K562 (cell line): ENCODE results near the gene CPLX1. TPM values are rescaled to one million over a fixed set of nuclear protein-coding genes. Genes with fewer than 3 reads are reported as not detected.

ENCODE experiments used
- ATAC-seq: fragments of 200-7000 bp; cut with Tn5 transposase; 3 replicates; pipeline ENCODE4 v1.9.1; 2020; ENCODE audit warnings: moderate library complexity
- BruUV-seq: library from RNA; stranded (reverse); fragments of 400-500 nt; replicated peaks from 2 replicates; lab custom pipeline; 2021; lab: Mats Ljungman, UMichigan
- CTCF ChIA-PET: fragments of 300-600 bp; formaldehyde crosslinking; extraction: SDS; loops from one replicate; lab custom pipeline; 2021; ENCODE audit warnings: low intra/inter-chr PET ratio; lab: Yijun Ruan, JAX
- POLR2A ChIA-PET: fragments of 300-600, 350-650 bp; sonication (Branson Sonifier 250); formaldehyde crosslinking; extraction: SDS; loops from one replicate; lab custom pipeline; 2021; ENCODE audit warnings: antibody characterized with exemption, inconsistent platforms; lab: Yijun Ruan, JAX
- DNase-seq, 4 experiments: peaks; one replicate each; pipeline versions ENCODE4 v3.0.0 to v3.0.0-alpha.2; 2011 to 2018; ENCODE audit warnings: low spot score in 3 of 4, mixed read lengths in 3 of 4; ENCODE audit errors: extremely low read depth in 1 of 4
- FAIRE-seq: peaks from 2 replicates; lab custom pipeline; 2011; peaks lifted over from hg19 to GRCh38; lab: Jason Lieb, UNC
- H2AFZ ChIP-seq: 2 replicates; pipeline ENCODE4 v1.6.0; 2011; ENCODE audit warnings: low read depth, low read length, control low read depth, inconsistent platforms
- H3K27ac ChIP-seq: fragments of 200-600 bp; 3 replicates; pipeline ENCODE4 v1.8.0; 2011; ENCODE audit warnings: low read depth, mild to moderate bottlenecking, control low read depth, inconsistent platforms, low read length, moderate library complexity, mixed read lengths; ENCODE audit errors: extremely low read depth
- H3K27me3 ChIP-seq, 2 experiments: fragments of 300-600 bp in 1 of 2; 2 replicates in 1 of 2; 3 replicates in 1 of 2; pipeline versions ENCODE4 v1.6.0 to v1.8.0; 2011; ENCODE audit warnings: inconsistent platforms in 2 of 2, low read length in 2 of 2, mild to moderate bottlenecking in 1 of 2, mixed read lengths in 1 of 2, moderate library complexity in 1 of 2; ENCODE audit not compliant: control insufficient read depth in 2 of 2, insufficient read depth in 2 of 2
- H3K36me3 ChIP-seq: fragments of 300-600 bp; 3 replicates; pipeline ENCODE4 v1.8.0; 2011; ENCODE audit warnings: mild to moderate bottlenecking, low read length, inconsistent platforms; ENCODE audit not compliant: control insufficient read depth, insufficient read depth
- H3K4me1 ChIP-seq, 2 experiments: fragments of 200-600 bp in 1 of 2; replicated peaks in 1 of 2; 2 replicates in 1 of 2; 3 replicates in 1 of 2; pipeline versions ENCODE4 v1.5.1 to v1.8.0; 2011; ENCODE audit warnings: inconsistent platforms in 2 of 2, low read length in 2 of 2, mild to moderate bottlenecking in 1 of 2, mixed read lengths in 1 of 2, moderate library complexity in 1 of 2; ENCODE audit not compliant: control insufficient read depth in 2 of 2, insufficient read depth in 2 of 2
- H3K4me2 ChIP-seq: 2 replicates; pipeline ENCODE4 v1.6.1; 2011; ENCODE audit warnings: low read length, control low read depth, inconsistent platforms, mixed read lengths; ENCODE audit not compliant: insufficient read depth
- H3K4me3 ChIP-seq: fragments of 200-600 bp; sonication (generic), shearing (Covaris generic); 2 replicates; pipeline ENCODE4 v1.5.1; 2016; ENCODE audit warnings: control low read depth, inconsistent platforms
- H3K79me2 ChIP-seq: fragments of 200-600 bp; 3 replicates; pipeline ENCODE4 v1.8.0; 2011; ENCODE audit warnings: low read length, inconsistent platforms; ENCODE audit not compliant: control insufficient read depth, insufficient read depth
- H3K9ac ChIP-seq, 2 experiments: 2 replicates each; pipeline versions ENCODE4 v1.6.0 to v1.6.1; 2011; ENCODE audit warnings: low read depth in 2 of 2, low read length in 2 of 2, control low read depth in 1 of 2, inconsistent platforms in 1 of 2, mild to moderate bottlenecking in 1 of 2, mixed read lengths in 1 of 2; ENCODE audit not compliant: insufficient read depth in 1 of 2
- H3K9me1 ChIP-seq: one replicate; pipeline ENCODE4 v1.6.0; 2011; ENCODE audit warnings: inconsistent platforms, mild to moderate bottlenecking, low read length, moderate library complexity; ENCODE audit not compliant: control insufficient read depth, insufficient read depth
- H3K9me3 ChIP-seq: replicated peaks from 2 replicates; pipeline ENCODE4 v1.5.1; 2011; ENCODE audit warnings: low read depth, low read length, inconsistent platforms; ENCODE audit not compliant: control insufficient read depth, insufficient read depth
- H4K20me1 ChIP-seq: replicated peaks from 2 replicates; pipeline ENCODE4 v1.6.1; 2011; ENCODE audit warnings: low read length, inconsistent platforms, mixed read lengths; ENCODE audit not compliant: control insufficient read depth, insufficient read depth
- RBM25 ChIP-seq: fragments of 200-400 bp; formaldehyde crosslinking; IDR thresholded peaks from 2 replicates; pipeline ENCODE4 v1.6.1; 2018; ENCODE audit warnings: low read length, low read depth, moderate library complexity; ENCODE audit not compliant: severe bottlenecking
- TCF7L2 ChIP-seq: fragments of 150-350 bp; IDR thresholded peaks from 2 replicates; pipeline ENCODE4 v1.6.1; 2016; ENCODE audit warnings: low read depth, mild to moderate bottlenecking, low read length, moderate library complexity
- TFAM ChIP-seq: fragments of 250-450 bp; sonication (Bioruptor Pico); conservative IDR thresholded peaks from 2 replicates; pipeline ENCODE4 v1.5.0; 2021; ENCODE audit warnings: mild to moderate bottlenecking, moderate library complexity
- USF2 ChIP-seq: sonication (generic); formaldehyde crosslinking; IDR thresholded peaks from 2 replicates; pipeline ENCODE4 v1.5.0; 2020; ENCODE audit warnings: missing genetic modification reagents
- ZNF184 ChIP-seq: sonication (generic); formaldehyde crosslinking; IDR thresholded peaks from 2 replicates; pipeline ENCODE4 v1.5.0; 2020; ENCODE audit warnings: missing genetic modification reagents
- WGBS: fragments of 100-300 bp; shearing (Covaris generic); methylation state at CpG from one replicate; pipeline ENCODE4 v1.1.6; 2016; ENCODE audit warnings: low coverage, mixed read lengths; ENCODE audit not compliant: insufficient coverage; ENCODE audit errors: missing lambda C conversion rate; 5-methylcytosine and 5-hydroxymethylcytosine counted together
- in situ Hi-C: fragments of 300-500 bp; cut with MboI; formaldehyde crosslinking; loops from 4 replicates; pipeline ENCODE4 v1.15.0; 2018; ENCODE audit warnings: inconsistent platforms, mixed read lengths
- intact Hi-C: fragments of 100-400 bp; cut with micrococcal nuclease; formaldehyde crosslinking; loops from 2 replicates; pipeline ENCODE4 v1.14.2; 2022
- polyA plus RNA-seq, 8 experiments: library from polyadenylated mRNA; depleted of rRNA in 4 of 8; stranded (reverse) in 5 of 8; unstranded in 3 of 8; fragments of >200 nt; fragmentation: Nextera tagmentation in 2 of 8; fragmentation: Illumina TruSeq in 1 of 8; extraction: Ambion mirVana in 2 of 8; extraction: Trizol in 1 of 8; gene quantifications; 2 replicates each; pipeline versions ENCODE4 v1.2.1 to v1.2.3, GENCODE V29; 2011 to 2014; ENCODE audit warnings: inconsistent platforms in 1 of 8, missing spikeins in 1 of 8
- total RNA-seq, 7 experiments: library from RNA; depleted of rRNA in 6 of 7; stranded (reverse); fragments of >200 nt in 6 of 7; fragmentation: Illumina TruSeq in 2 of 7; extraction: Trizol in 2 of 7; gene quantifications; 2 replicates each; pipeline versions ENCODE4 v1.2.1 to v1.2.3, GENCODE V29; 2011 to 2021; ENCODE audit warnings: low replicate concordance in 1 of 7

CPLX1 gene
- total and polyA plus RNA-seq, 9 of the 15 experiments (the other 6 are each of a cell fraction or from before 2014, with no cell fraction given) = 0.03 to 3.3 (median 0.17) TPM; not detected in 2

GRCh38 chr4:801436-802124, 24.3 kb downstream of the CPLX1 start:
- Histone ChIP-seq H4K20me1 (no peaks in the 10 kb centered on the region), H3K9me3 (no peaks in the 10 kb centered on the region), H3K36me3 (no peaks in the 10 kb centered on the region), H2AFZ (no peak overlapping the region), H3K4me3 (no peak overlapping the region), H3K27ac (no peak overlapping the region), H3K9ac (no peak overlapping the region)
- DNase-seq = no peak
- POLR2A ChIA-PET = no interaction called here
- in situ Hi-C loops = no loop called here
- CTCF ChIA-PET = no interaction called here
- no TSS peak for BruUV-seq
- no peak for TF ChIP-seq TFAM (CRISPR knock-in tag)
- TF ChIP-seq RBM25 = peak; percentile 26
- TF ChIP-seq ZNF184 = peak; percentile 86
- TF ChIP-seq TCF7L2 = no peak
- TF ChIP-seq USF2 (CRISPR knock-in tag) = 0 out of 2 replicates have a peak, but pooled peaks have one; percentile 3
- TF ChIP-seq, all 486 proteins: peak for 3
- ATAC-seq (no peak), FAIRE-seq (no peak)
- H3K27me3 ChIP-seq = peaks cover 0 to 4% of the 10 kb centered on the region in 2 experiments; a peak in 3 of 5 replicates
- no peaks in the 10 kb centered on the region for H3K79me2 ChIP-seq
- H3K4me1 ChIP-seq = peaks cover 0 to 6% of the 10 kb centered on the region in 2 experiments; a peak in 2 of 5 replicates
- H3K9me1 ChIP-seq = no peaks in the 10 kb centered on the region
- no peak overlapping the region for H3K4me2 ChIP-seq
- 21% methylated on average over 13 of the region's 13 CpGs for WGBS
- intact Hi-C loops = no loop called here
